K562 (cell line): Measurements from ENCODE around the gene SGK1. TPM values are rescaled to one million over a fixed set of nuclear protein-coding genes. Genes with fewer than 3 reads are reported as not detected.

Source experiments
- ATF1 ChIP-seq, 2 experiments: fragments of 450-650 bp in 1 of 2; IDR thresholded peaks; 2 replicates each; pipeline ENCODE4 v1.6.1; 2016; ENCODE audit warnings: missing compliant biosample characterization in 1 of 2, missing genetic modification characterization in 1 of 2
- HLTF ChIP-seq: fragments of 450-650 bp; IDR thresholded peaks from 2 replicates; pipeline ENCODE4 v1.6.1; 2016
- KLF13 ChIP-seq: fragments of 450-650 bp; IDR thresholded peaks from 2 replicates; pipeline ENCODE4 v1.6.1; 2016; ENCODE audit warnings: missing genetic modification characterization, low read depth, mild to moderate bottlenecking, missing compliant biosample characterization, moderate library complexity, borderline replicate concordance
- KLF6 ChIP-seq: fragments of 250-450 bp; sonication (Bioruptor Pico); IDR thresholded peaks from 2 replicates; pipeline ENCODE4 v1.4.0; 2020; ENCODE audit warnings: mild to moderate bottlenecking, moderate library complexity, borderline replicate concordance
- MCM5 ChIP-seq: fragments of 450-650 bp; IDR thresholded peaks from 2 replicates; pipeline ENCODE4 v1.6.1; 2016; ENCODE audit warnings: low read depth
- MYC ChIP-seq, 2 experiments: fragments of 250-450 bp in 1 of 2; sonication (Bioruptor Pico) in 1 of 2; IDR thresholded peaks; 2 replicates each; pipeline versions ENCODE4 v1.5.1 to v1.6.1; 2012 to 2021; ENCODE audit warnings: low read depth in 2 of 2, borderline replicate concordance in 1 of 2, improper control_type of control experiment in 1 of 2, low read length in 1 of 2, mild to moderate bottlenecking in 1 of 2, moderate library complexity in 1 of 2
- POU5F1 ChIP-seq: fragments of 150-350 bp; IDR thresholded peaks from 2 replicates; pipeline ENCODE4 v1.6.1; 2014; ENCODE audit warnings: borderline replicate concordance, low read length, low read depth, mild to moderate bottlenecking; ENCODE audit not compliant: partially characterized antibody
- PRPF4 ChIP-seq: fragments of 200-400 bp; formaldehyde crosslinking; IDR thresholded peaks from one replicate; pipeline ENCODE4 v1.6.1; 2017; ENCODE audit warnings: low read length, low read depth, mild to moderate bottlenecking; ENCODE audit not compliant: insufficient read depth, poor library complexity, severe bottlenecking
- PTRF ChIP-seq: fragments of 450-650 bp; IDR thresholded peaks from 2 replicates; pipeline ENCODE4 v1.6.1; 2016; ENCODE audit warnings: mild to moderate bottlenecking, missing genetic modification characterization, missing compliant biosample characterization
- THRAP3 ChIP-seq: fragments of 450-650 bp; IDR thresholded peaks from 2 replicates; pipeline ENCODE4 v1.6.1; 2016; ENCODE audit warnings: mild to moderate bottlenecking, inconsistent platforms, borderline replicate concordance
- ZBTB17 ChIP-seq: fragments of 450-650 bp; formaldehyde crosslinking; IDR thresholded peaks from 2 replicates; pipeline ENCODE4 v1.4.0; 2020; ENCODE audit warnings: mild to moderate bottlenecking
- ZFP36 ChIP-seq: fragments of 150-350 bp; IDR thresholded peaks from 2 replicates; pipeline ENCODE4 v1.6.1; 2018; ENCODE audit warnings: low read length, low read depth; ENCODE audit not compliant: partially characterized antibody
- ZNF354B ChIP-seq: fragments of 250-450 bp; sonication (Bioruptor Pico); IDR thresholded peaks from 2 replicates; pipeline ENCODE4 v1.4.0; 2020
- ZNF76 ChIP-seq: fragments of 250-450 bp; sonication (Bioruptor Pico); IDR thresholded peaks from 2 replicates; pipeline ENCODE4 v1.4.0; 2020; ENCODE audit warnings: mild to moderate bottlenecking, moderate library complexity, borderline replicate concordance
- polyA plus RNA-seq, 8 experiments: library from polyadenylated mRNA; depleted of rRNA in 4 of 8; stranded (reverse) in 5 of 8; unstranded in 3 of 8; fragments of >200 nt; fragmentation: Nextera tagmentation in 2 of 8; fragmentation: Illumina TruSeq in 1 of 8; extraction: Ambion mirVana in 2 of 8; extraction: Trizol in 1 of 8; gene quantifications; 2 replicates each; pipeline versions ENCODE4 v1.2.1 to v1.2.3, GENCODE V29; 2011 to 2014; ENCODE audit warnings: inconsistent platforms in 1 of 8, missing spikeins in 1 of 8
- total RNA-seq, 7 experiments: library from RNA; depleted of rRNA in 6 of 7; stranded (reverse); fragments of >200 nt in 6 of 7; fragmentation: Illumina TruSeq in 2 of 7; extraction: Trizol in 2 of 7; gene quantifications; 2 replicates each; pipeline versions ENCODE4 v1.2.1 to v1.2.3, GENCODE V29; 2011 to 2021; ENCODE audit warnings: low replicate concordance in 1 of 7
- TF ChIP-seq, protein P1 (sequence below): fragments of 200-400 bp; formaldehyde crosslinking; IDR thresholded peaks from 2 replicates; pipeline ENCODE4 v1.6.1; 2017; ENCODE audit warnings: mild to moderate bottlenecking, low read depth, low read length, moderate library complexity
- TF ChIP-seq, protein P2 (sequence below), 3 experiments: fragments of 200-800 bp in 1 of 3; fragments of 250-450 bp in 1 of 3; fragments of 450-650 bp in 1 of 3; sonication (Bioruptor Pico) in 1 of 3; sonication (Bioruptor generic) in 1 of 3; formaldehyde crosslinking in 1 of 3; IDR thresholded peaks; 2 replicates each; pipeline versions ENCODE4 v1.6.1 to v1.8.0; 2016 to 2022; ENCODE audit warnings: mild to moderate bottlenecking in 2 of 3, missing genetic modification characterization in 2 of 3, missing compliant biosample characterization in 1 of 3, moderate library complexity in 1 of 3
- TF ChIP-seq, protein P3 (sequence below): fragments of 450-650 bp; formaldehyde crosslinking; IDR thresholded peaks from 2 replicates; pipeline ENCODE4 v1.4.0; 2020; ENCODE audit warnings: mild to moderate bottlenecking, moderate library complexity
- TF ChIP-seq, protein P4 (sequence below): sonication (generic); formaldehyde crosslinking; IDR thresholded peaks from 2 replicates; pipeline ENCODE4 v1.8.0; 2023; ENCODE audit warnings: mild to moderate bottlenecking, missing genetic modification reagents

SGK1 gene
- total and polyA plus RNA-seq, 9 of the 15 experiments (the other 6 are each of a cell fraction or from before 2014, with no cell fraction given): 3.5 to 7.2 (median 3.9) TPM

DNA sequence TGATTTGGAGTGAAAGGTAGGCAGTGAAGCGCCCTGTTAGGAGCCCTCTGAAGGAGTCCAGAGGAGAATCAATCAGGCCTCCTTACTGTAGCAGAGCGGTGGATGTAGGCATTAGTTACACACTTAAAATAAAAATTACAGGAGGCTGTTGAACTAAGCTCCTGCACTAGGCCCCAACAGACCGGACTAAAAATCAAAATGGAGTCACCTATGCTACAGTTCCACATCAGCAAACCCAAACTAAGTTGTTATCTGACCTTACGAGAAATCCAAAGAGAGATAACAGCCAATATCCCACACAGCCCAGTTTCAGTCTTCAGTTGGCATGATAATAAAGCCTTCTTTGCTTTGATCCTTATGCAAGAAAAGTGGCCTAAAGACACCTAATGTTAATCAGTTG, 26.8 kb downstream of the SGK1 start (continued):
- TF ChIP-seq HLTF: no peak
- no peak for TF ChIP-seq THRAP3
- TF ChIP-seq ZBTB17: peak; percentile 92; the same call in 1 of the 2 replicates
- peak; percentile 93 for TF ChIP-seq ZNF76
- TF ChIP-seq KLF6: peak; percentile 98
- no peak for TF ChIP-seq PRPF4
- TF ChIP-seq, protein P1, sequence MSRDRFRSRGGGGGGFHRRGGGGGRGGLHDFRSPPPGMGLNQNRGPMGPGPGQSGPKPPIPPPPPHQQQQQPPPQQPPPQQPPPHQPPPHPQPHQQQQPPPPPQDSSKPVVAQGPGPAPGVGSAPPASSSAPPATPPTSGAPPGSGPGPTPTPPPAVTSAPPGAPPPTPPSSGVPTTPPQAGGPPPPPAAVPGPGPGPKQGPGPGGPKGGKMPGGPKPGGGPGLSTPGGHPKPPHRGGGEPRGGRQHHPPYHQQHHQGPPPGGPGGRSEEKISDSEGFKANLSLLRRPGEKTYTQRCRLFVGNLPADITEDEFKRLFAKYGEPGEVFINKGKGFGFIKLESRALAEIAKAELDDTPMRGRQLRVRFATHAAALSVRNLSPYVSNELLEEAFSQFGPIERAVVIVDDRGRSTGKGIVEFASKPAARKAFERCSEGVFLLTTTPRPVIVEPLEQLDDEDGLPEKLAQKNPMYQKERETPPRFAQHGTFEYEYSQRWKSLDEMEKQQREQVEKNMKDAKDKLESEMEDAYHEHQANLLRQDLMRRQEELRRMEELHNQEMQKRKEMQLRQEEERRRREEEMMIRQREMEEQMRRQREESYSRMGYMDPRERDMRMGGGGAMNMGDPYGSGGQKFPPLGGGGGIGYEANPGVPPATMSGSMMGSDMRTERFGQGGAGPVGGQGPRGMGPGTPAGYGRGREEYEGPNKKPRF: no peak
- TF ChIP-seq PTRF (tag): peak; percentile 94
- TF ChIP-seq MYC (IDR thresholded peaks at IDR 0.05; ENCODE audit: low read depth, low read length): no peak
- peak; percentile 88; the same call in 1 of the 2 replicates for TF ChIP-seq MYC (CRISPR knock-in tag; IDR thresholded peaks at IDR 0.05; ENCODE audit: borderline replicate concordance, low read depth)
- TF ChIP-seq, protein P2, sequence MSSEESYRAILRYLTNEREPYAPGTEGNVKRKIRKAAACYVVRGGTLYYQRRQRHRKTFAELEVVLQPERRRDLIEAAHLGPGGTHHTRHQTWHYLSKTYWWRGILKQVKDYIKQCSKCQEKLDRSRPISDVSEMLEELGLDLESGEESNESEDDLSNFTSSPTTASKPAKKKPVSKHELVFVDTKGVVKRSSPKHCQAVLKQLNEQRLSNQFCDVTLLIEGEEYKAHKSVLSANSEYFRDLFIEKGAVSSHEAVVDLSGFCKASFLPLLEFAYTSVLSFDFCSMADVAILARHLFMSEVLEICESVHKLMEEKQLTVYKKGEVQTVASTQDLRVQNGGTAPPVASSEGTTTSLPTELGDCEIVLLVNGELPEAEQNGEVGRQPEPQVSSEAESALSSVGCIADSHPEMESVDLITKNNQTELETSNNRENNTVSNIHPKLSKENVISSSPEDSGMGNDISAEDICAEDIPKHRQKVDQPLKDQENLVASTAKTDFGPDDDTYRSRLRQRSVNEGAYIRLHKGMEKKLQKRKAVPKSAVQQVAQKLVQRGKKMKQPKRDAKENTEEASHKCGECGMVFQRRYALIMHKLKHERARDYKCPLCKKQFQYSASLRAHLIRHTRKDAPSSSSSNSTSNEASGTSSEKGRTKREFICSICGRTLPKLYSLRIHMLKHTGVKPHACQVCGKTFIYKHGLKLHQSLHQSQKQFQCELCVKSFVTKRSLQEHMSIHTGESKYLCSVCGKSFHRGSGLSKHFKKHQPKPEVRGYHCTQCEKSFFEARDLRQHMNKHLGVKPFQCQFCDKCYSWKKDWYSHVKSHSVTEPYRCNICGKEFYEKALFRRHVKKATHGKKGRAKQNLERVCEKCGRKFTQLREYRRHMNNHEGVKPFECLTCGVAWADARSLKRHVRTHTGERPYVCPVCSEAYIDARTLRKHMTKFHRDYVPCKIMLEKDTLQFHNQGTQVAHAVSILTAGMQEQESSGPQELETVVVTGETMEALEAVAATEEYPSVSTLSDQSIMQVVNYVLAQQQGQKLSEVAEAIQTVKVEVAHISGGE (CRISPR knock-in tag; IDR thresholded peaks at IDR 0.05): peak in 1 of 3 experiments; percentile 55; a peak in 1 of 6 replicates
- TF ChIP-seq ZFP36: no peak
- TF ChIP-seq POU5F1: no peak
- TF ChIP-seq ZNF354B (CRISPR knock-in tag): peak; percentile 90
- TF ChIP-seq, protein P3, sequence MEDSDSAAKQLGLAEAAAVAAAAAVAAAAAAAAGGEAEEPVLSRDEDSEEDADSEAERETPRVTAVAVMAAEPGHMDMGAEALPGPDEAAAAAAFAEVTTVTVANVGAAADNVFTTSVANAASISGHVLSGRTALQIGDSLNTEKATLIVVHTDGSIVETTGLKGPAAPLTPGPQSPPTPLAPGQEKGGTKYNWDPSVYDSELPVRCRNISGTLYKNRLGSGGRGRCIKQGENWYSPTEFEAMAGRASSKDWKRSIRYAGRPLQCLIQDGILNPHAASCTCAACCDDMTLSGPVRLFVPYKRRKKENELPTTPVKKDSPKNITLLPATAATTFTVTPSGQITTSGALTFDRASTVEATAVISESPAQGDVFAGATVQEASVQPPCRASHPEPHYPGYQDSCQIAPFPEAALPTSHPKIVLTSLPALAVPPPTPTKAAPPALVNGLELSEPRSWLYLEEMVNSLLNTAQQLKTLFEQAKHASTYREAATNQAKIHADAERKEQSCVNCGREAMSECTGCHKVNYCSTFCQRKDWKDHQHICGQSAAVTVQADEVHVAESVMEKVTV (CRISPR knock-in tag): no peak
- no peak for TF ChIP-seq MCM5
- TF ChIP-seq ATF1 (CRISPR knock-in tag; IDR thresholded peaks at IDR 0.05): no peak
- peak; percentile 48 for TF ChIP-seq ATF1 (tag; IDR thresholded peaks at IDR 0.05)
- peak; percentile 70; the same call in 1 of the 2 replicates for TF ChIP-seq KLF13 (tag)
- TF ChIP-seq, protein P4, sequence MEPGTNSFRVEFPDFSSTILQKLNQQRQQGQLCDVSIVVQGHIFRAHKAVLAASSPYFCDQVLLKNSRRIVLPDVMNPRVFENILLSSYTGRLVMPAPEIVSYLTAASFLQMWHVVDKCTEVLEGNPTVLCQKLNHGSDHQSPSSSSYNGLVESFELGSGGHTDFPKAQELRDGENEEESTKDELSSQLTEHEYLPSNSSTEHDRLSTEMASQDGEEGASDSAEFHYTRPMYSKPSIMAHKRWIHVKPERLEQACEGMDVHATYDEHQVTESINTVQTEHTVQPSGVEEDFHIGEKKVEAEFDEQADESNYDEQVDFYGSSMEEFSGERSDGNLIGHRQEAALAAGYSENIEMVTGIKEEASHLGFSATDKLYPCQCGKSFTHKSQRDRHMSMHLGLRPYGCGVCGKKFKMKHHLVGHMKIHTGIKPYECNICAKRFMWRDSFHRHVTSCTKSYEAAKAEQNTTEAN (CRISPR knock-in tag): no peak
